HEK293T (cell line): ENCODE data around the gene ENPP1.

Experiments
- CTCF ChIA-PET: fragments of 350-600 bp; formaldehyde crosslinking; extraction: SDS; loops from one replicate; lab custom pipeline; 2021; ENCODE audit warnings: antibody characterized with exemption, inconsistent platforms; lab: Yijun Ruan, JAX
- POLR2A ChIA-PET: fragments of 350-600 bp; formaldehyde crosslinking; extraction: SDS; loops from one replicate; lab custom pipeline; 2020; ENCODE audit warnings: antibody characterized with exemption, inconsistent platforms; lab: Yijun Ruan, JAX
- DNase-seq: peaks from one replicate; pipeline ENCODE4 v3.0.0; 2012; ENCODE audit warnings: mixed read lengths; ENCODE audit errors: extremely low spot score
- ARNT ChIP-seq: fragments of 450-650 bp; IDR thresholded peaks from 2 replicates; pipeline ENCODE4 v1.6.1; 2017; ENCODE audit warnings: mild to moderate bottlenecking
- BHLHE40 ChIP-seq: fragments of 450-650 bp; IDR thresholded peaks from 2 replicates; pipeline ENCODE4 v1.6.1; 2016; ENCODE audit warnings: mild to moderate bottlenecking, moderate library complexity, borderline replicate concordance
- CTBP1 ChIP-seq: fragments of 450-650 bp; IDR thresholded peaks from 2 replicates; pipeline ENCODE4 v1.6.1; 2016; ENCODE audit warnings: borderline replicate concordance
- ELF4 ChIP-seq: fragments of 450-650 bp; IDR thresholded peaks from 2 replicates; pipeline ENCODE4 v1.6.1; 2017; ENCODE audit warnings: antibody characterized with exemption
- FOXA1 ChIP-seq: fragments of 450-650 bp; IDR thresholded peaks from 2 replicates; pipeline ENCODE4 v1.6.1; 2016; ENCODE audit warnings: mild to moderate bottlenecking
- FOXK2 ChIP-seq: fragments of 450-650 bp; IDR thresholded peaks from 2 replicates; pipeline ENCODE4 v1.6.1; 2016; ENCODE audit warnings: mild to moderate bottlenecking
- FOXM1 ChIP-seq: fragments of 450-650 bp; IDR thresholded peaks from 2 replicates; pipeline ENCODE4 v1.6.1; 2017; ENCODE audit warnings: mild to moderate bottlenecking, borderline replicate concordance
- HDGF ChIP-seq: fragments of 450-650 bp; IDR thresholded peaks from 2 replicates; pipeline ENCODE4 v1.6.1; 2017; ENCODE audit warnings: antibody characterized with exemption, borderline replicate concordance
- L3MBTL2 ChIP-seq: fragments of 450-650 bp; conservative IDR thresholded peaks from 2 replicates; pipeline ENCODE4 v1.6.1; 2016; ENCODE audit warnings: mild to moderate bottlenecking
- LEF1 ChIP-seq: fragments of 450-650 bp; IDR thresholded peaks from 2 replicates; pipeline ENCODE4 v1.6.1; 2017; ENCODE audit warnings: mild to moderate bottlenecking, borderline replicate concordance
- NFRKB ChIP-seq: fragments of 450-650 bp; IDR thresholded peaks from 2 replicates; pipeline ENCODE4 v1.6.1; 2016; ENCODE audit warnings: mild to moderate bottlenecking, moderate library complexity
- PKNOX1 ChIP-seq: fragments of 450-650 bp; IDR thresholded peaks from 2 replicates; pipeline ENCODE4 v1.6.1; 2016
- SP1 ChIP-seq: fragments of 450-650 bp; IDR thresholded peaks from 2 replicates; pipeline ENCODE4 v1.6.1; 2017
- SUZ12 ChIP-seq: fragments of 450-650 bp; IDR thresholded peaks from 2 replicates; pipeline ENCODE4 v1.6.1; 2016; ENCODE audit warnings: mild to moderate bottlenecking
- TARDBP ChIP-seq: fragments of 450-650 bp; IDR thresholded peaks from 2 replicates; pipeline ENCODE4 v1.6.1; 2016
- ZNF384 ChIP-seq: fragments of 450-650 bp; IDR thresholded peaks from 2 replicates; pipeline ENCODE4 v1.6.1; 2016

ENPP1 gene

GRCh38 chr6:131840936-131841583 is 33.2 kb downstream of the ENPP1 start:
- ChIA-PET POLR2A (no interaction called here), CTCF (no interaction called here)
- TF ChIP-seq ARNT (no peak), ELF4 (no peak), BHLHE40 (no peak), CTBP1 (no peak), SUZ12 (no peak)
- DNase-seq, result no peak

- TF ChIP-seq ZNF384, result no peak
- TF ChIP-seq BHLHE40, result no peak
- TF ChIP-seq FOXM1, result no peak
- TF ChIP-seq SP1, result no peak
- TF ChIP-seq PKNOX1, result no peak
- no peak for TF ChIP-seq HDGF
- no peak for TF ChIP-seq SUZ12
- TF ChIP-seq TARDBP, result no peak
- TF ChIP-seq ARNT, result no peak
- TF ChIP-seq FOXA1, result no peak
- no peak for TF ChIP-seq ELF4
- DNase-seq, result no peak
- ChIA-PET CTCF (interaction anchor here (0.6 kb wide), 1 partner anchor 27 kb away, joined by 3 read pairs; no protein-coding TSS in a partner anchor), POLR2A (no interaction called here)
Observed at GRCh38 chr6:131843768-131844167, 35.9 kb downstream of the ENPP1 start.

- ChIA-PET POLR2A (no interaction called here), CTCF (interaction anchor here (0.6 kb wide), 1 partner anchor 28 kb away, joined by 3 read pairs; no protein-coding TSS in a partner anchor)
- no peak for TF ChIP-seq BHLHE40
- TF ChIP-seq FOXM1, result no peak
- TF ChIP-seq CTBP1, result no peak
- DNase-seq, result no peak
Observed at GRCh38 chr6:131844243-131844841, 36.5 kb downstream of the ENPP1 start.

GRCh38 chr6:131846023-131846663 is 38.3 kb downstream of the ENPP1 start:
- ChIA-PET POLR2A (no interaction called here), CTCF (no interaction called here)
- no peak for DNase-seq
- no peak for TF ChIP-seq ZNF384
- TF ChIP-seq SUZ12, result no peak
- TF ChIP-seq L3MBTL2, result no peak
- no peak for TF ChIP-seq SP1
- no peak for TF ChIP-seq FOXA1
- no peak for TF ChIP-seq FOXM1
- no peak for TF ChIP-seq PKNOX1
- TF ChIP-seq FOXK2, result no peak
- TF ChIP-seq CTBP1, result no peak
- TF ChIP-seq TARDBP, result no peak
- TF ChIP-seq ARNT, result no peak
- no peak for TF ChIP-seq ELF4
- no peak for TF ChIP-seq LEF1
- TF ChIP-seq NFRKB, result no peak
- TF ChIP-seq HDGF, result no peak
- no peak for TF ChIP-seq BHLHE40

- CTCF ChIA-PET, result no interaction called here
- TF ChIP-seq ZNF384 (no peak), HDGF (no peak), L3MBTL2 (no peak), ARNT (no peak), SP1 (no peak), PKNOX1 (no peak), FOXM1 (no peak), LEF1 (no peak)
- POLR2A ChIA-PET, result no interaction called here
- no peak for DNase-seq
Observed at GRCh38 chr6:131846905-131847304, 39.1 kb downstream of the ENPP1 start.

- TF ChIP-seq BHLHE40, result no peak
- no peak for TF ChIP-seq SP1
- ChIA-PET CTCF (no interaction called here), POLR2A (no interaction called here)
Observed at GRCh38 chr6:131849799-131850198, 42.0 kb downstream of the ENPP1 start.

More at GRCh38 chr6:131849799-131850198, 42.0 kb downstream of the ENPP1 start:
- no peak for DNase-seq
